Psoas muscle (tissue), 8 donors: ENCODE measurements around the gene ZNG1F. TPM values are rescaled to one million over a fixed set of nuclear protein-coding genes. Genes with fewer than 3 reads are reported as not detected.
A peak's percentile ranks its signal among the peaks of the same experiment; 100 is the strongest.
"Not testable (repeated sequence)": the region's sequence is repeated elsewhere in the genome, so short reads cannot be mapped to it uniquely, and the experiment has no call there.

ENCODE experiments used
- ATAC-seq, 4 donors: fragments of 200-7000 bp; cut with Tn5 transposase; one replicate each; pipeline ENCODE4 v1.9.1; 2020; ENCODE audit warnings: moderate library complexity in 3 of 4, mild to moderate bottlenecking in 2 of 4
- DNase-seq, 2 donors: peaks; one replicate each; pipeline ENCODE4 v3.0.0-alpha.2; 2020
- H3K27ac ChIP-seq: fragments of 200-600 bp; one replicate; pipeline ENCODE4 v1.8.0; 2022
- H3K27me3 ChIP-seq, 3 donors: fragments of 200-600 bp in 1 of 3; one replicate each; pipeline versions ENCODE4 v1.6.1 to v1.8.0; 2013 to 2022; ENCODE audit warnings: low read length in 2 of 3, mild to moderate bottlenecking in 2 of 3, moderate library complexity in 1 of 3; ENCODE audit not compliant: insufficient read depth in 3 of 3
- H3K36me3 ChIP-seq, 2 donors: fragments of 200-600 bp in 1 of 2; one replicate each; pipeline versions ENCODE4 v1.6.1 to v1.8.0; 2013 to 2022; ENCODE audit warnings: low read depth in 1 of 2, mild to moderate bottlenecking in 1 of 2, moderate library complexity in 1 of 2; ENCODE audit not compliant: insufficient read depth in 1 of 2
- H3K4me1 ChIP-seq: fragments of 200-600 bp; one replicate; pipeline ENCODE4 v1.8.0; 2022
- H3K4me3 ChIP-seq: fragments of 200-600 bp; one replicate; pipeline ENCODE4 v1.8.0; 2022; ENCODE audit warnings: mild to moderate bottlenecking
- H3K9me3 ChIP-seq: fragments of 200-600 bp; one replicate; pipeline ENCODE4 v1.8.0; 2022
- WGBS, 3 donors: extraction: QIAGEN DNeasy Blood & Tissue Kit; methylation state at CpG; one replicate each; pipeline versions ENCODE4 v1.1.6 to v1.1.7; 2013; 5-methylcytosine and 5-hydroxymethylcytosine counted together
- intact Hi-C, 2 donors: fragments of 100-400 bp; cut with DNase I; formaldehyde crosslinking; loops; one replicate each; pipeline versions ENCODE4 v1.11.0 to v1.14.2; 2022
- polyA plus RNA-seq, 3 donors: library from polyadenylated mRNA; stranded (reverse); fragments of 200-250 nt; gene quantifications; one replicate each; pipeline ENCODE4 v1.2.3, GENCODE V29; 2013
- total RNA-seq, 4 donors: library from RNA; stranded (reverse); fragmentation: NEBNext Ultra II Directional in 2 of 4; extraction: Animal tissue kit (Norgen Biotek cat#: 25700) in 2 of 4; gene quantifications; one replicate each; pipeline versions ENCODE4 v1.2.1 to v1.2.4, GENCODE V29; 2021 to 2023
- donor health status: healthy with polysubstance abuse.
- donor health status: DM: no; HTN: no; CAD: no; lungs with moderate emphysema.
- donor health status: Bipolar disorder and iron deficiency.
- donor health status: healthy.
- donor health status: DM: yes; HTN: yes; CAD: no.
- donor health status: DM: no; HTN: no; CAD: no.
- donor health status: DM: no; HTN: no; CAD: no.
- donor health status: DM: yes; HTN: yes; CAD: no.

Gene ZNG1F
- total and polyA plus RNA-seq, 7 donors: 0.32 to 3.8 (median 1.9) TPM

DNA sequence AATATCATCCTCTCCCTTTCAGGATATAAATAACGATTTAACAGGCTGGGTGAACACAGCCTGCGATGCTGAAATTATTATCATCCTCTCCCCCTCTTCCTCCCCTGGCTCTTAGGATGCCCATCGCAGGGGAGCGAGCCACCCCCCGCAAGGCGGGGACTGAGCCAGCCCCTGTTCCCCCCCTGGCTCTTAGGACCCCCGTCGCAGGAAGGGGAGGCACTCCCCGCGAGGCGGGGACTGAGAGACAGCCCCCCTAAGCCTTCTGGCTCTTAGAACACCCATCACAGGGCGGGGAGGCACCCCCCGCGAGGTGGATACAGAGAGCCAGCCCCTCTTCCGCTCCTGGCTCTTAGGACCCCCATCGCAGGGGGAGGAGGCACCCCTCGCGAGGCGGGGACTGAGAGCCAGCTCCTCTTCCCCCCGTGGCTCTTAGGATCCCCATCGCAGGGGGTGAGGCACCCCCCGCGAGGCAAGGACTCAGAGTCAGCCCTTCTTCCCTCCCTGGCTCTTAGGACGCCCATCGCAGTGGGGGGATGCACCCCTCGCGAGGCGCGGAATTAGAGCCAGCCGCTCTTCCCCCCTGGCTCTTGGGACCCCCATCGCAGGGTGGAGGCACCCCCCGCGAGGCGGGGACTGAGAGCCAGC lies 82.5 kb downstream of the ZNG1F start:
- H3K36me3 ChIP-seq, H3K4me1 ChIP-seq, intact Hi-C loops, H3K4me3 ChIP-seq, H3K27ac ChIP-seq, DNase-seq, H3K9me3 ChIP-seq: not testable (repeated sequence)
- WGBS, 3 donors: 18 to 19% (median 19%) methylated on average over 15 to 25 of the region's 34 CpGs
- ATAC-seq: peak in 1 of 4 donors; percentile 21
- H3K27me3 ChIP-seq: peaks cover 0 to 11% (median 11%) of the 10 kb centered on the region in 3 donors

DNA sequence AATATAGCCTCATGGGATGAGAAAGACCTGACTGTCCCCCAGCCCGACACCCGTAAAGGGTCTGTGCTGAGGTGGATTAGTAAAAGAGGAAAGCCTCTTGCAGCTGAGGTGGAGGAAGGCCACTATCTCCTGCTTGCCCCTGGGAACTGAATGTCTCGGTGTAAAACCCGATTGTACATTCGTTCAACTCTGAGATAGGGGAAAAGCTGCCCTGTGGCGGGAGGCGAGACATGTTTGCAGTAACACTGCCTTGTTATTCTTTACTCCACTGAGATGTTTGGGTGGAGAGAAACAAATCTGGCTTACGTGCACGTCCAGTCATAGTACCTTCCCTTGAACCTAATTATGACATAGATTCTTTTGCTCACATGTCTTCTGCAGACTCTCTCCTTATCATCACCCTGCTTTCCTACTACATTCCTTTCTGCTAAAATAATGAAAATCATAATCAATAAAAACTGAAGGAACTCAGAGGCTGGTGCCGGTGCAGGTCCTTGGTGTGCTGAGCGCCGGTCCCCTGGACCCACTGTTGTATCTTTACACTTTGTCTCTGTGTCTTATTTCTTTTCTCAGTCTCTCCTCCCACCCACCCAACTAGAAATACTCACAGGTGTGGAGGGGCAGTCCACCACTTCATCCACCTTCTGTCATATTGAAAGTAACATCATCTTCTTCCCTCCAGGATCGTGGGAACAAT lies 83.4 kb downstream of the ZNG1F start:
- H3K4me3 ChIP-seq: not testable (repeated sequence)
- WGBS, 3 donors: 55 to 68% (median 67%) methylated on average over 8 of the region's 13 CpGs

DNA sequence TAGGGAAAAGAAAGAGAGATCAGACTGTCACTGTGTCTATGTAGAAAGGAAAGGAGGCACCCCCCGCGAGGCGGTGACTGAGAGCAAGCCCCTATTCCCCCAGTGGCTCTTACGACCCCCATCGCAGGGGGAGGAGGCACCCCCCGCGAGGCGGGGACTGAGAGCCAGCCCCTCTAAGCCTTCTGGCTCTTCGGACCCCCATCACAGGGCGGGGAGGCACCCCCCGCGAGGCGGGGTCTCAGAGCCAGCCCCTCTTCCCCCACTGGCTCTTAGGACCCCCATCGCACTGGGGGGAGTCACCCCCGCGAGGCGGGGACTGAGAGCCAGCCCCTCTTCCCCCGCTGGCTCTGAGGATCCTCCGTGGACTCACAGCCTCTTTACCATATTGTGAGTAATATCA lies 84.6 kb downstream of the ZNG1F start:
- H3K27me3 ChIP-seq, DNase-seq, H3K36me3 ChIP-seq, ATAC-seq, H3K4me3 ChIP-seq, H3K9me3 ChIP-seq, intact Hi-C loops, H3K27ac ChIP-seq, H3K4me1 ChIP-seq: not testable (repeated sequence)
- WGBS, 3 donors: 15 to 21% (median 18%) methylated on average over 7 to 11 of the region's 19 CpGs

More for the DNA sequence above, 83.4 kb downstream of the ZNG1F start:
- H3K27ac ChIP-seq, DNase-seq, ATAC-seq, intact Hi-C loops, H3K9me3 ChIP-seq, H3K4me1 ChIP-seq, H3K27me3 ChIP-seq, H3K36me3 ChIP-seq: not testable (repeated sequence)

DNA sequence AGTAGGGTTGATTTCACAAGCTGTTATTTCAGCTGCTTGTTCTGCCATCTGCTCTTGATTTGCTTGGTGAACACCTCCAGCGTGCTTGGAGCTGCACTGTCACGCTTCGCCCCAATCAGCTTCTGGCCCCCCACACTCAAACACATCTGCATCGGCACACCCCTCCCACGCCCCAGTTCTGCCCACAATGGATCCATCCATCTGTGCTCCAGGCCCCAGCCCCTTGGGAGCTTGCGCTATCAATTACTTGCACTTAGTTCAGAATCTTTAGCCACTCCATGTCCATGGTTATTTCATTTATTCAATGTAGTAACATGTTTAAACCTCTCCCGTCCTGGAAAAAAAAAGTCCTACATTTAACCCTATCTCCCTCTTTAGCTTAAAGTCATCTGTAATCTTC lies 88.6 kb downstream of the ZNG1F start:
- H3K4me1 ChIP-seq, H3K36me3 ChIP-seq, H3K27ac ChIP-seq, H3K9me3 ChIP-seq, DNase-seq, ATAC-seq, H3K27me3 ChIP-seq, intact Hi-C loops, H3K4me3 ChIP-seq: not testable (repeated sequence)
- WGBS, 3 donors: 33 to 42% (median 36%) methylated on average over 4 of the region's 7 CpGs

- whole genome bisulfite sequencing, 3 donors: 43 to 52% (median 50%) methylated on average over 4 of the region's 4 CpGs
- DNase-seq, H3K27me3 ChIP-seq, H3K9me3 ChIP-seq, H3K36me3 ChIP-seq, intact Hi-C loops, H3K4me3 ChIP-seq, H3K4me1 ChIP-seq, H3K27ac ChIP-seq, ATAC-seq: not testable (repeated sequence)
Observed at GRCh38 chr9:41098759-41099158, 90.4 kb downstream of the ZNG1F start.

DNA sequence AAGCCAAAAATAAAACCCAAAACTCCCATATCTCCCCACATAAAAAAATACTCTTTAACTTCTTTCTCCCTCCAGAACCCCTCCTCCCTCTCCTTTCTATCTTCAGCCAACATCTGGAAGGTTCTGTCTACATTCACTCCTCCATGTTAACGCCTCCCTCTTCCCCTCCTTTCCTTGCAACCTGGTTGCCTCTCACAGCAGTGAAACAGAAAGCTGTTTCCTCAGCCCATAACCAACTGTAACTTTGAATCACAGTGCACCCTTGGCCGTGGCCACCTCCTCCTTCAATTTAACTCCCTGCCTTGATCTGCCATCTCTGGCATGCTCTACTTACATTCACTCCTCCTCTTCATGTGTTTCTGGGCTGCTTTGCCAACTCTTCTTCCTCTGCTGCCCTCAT lies 94.1 kb downstream of the ZNG1F start:
- H3K4me3 ChIP-seq, H3K36me3 ChIP-seq, DNase-seq, ATAC-seq, H3K27me3 ChIP-seq, H3K9me3 ChIP-seq, H3K4me1 ChIP-seq, H3K27ac ChIP-seq, intact Hi-C loops: not testable (repeated sequence)
- 41 to 61% (median 48%) methylated on average over 1 of the region's 2 CpGs for WGBS, 3 donors

GRCh38 chr9:41094010-41094773 lies 94.9 kb downstream of the ZNG1F start:
- H3K9me3 ChIP-seq, DNase-seq, H3K36me3 ChIP-seq, H3K4me1 ChIP-seq, H3K27me3 ChIP-seq, intact Hi-C loops, ATAC-seq, H3K27ac ChIP-seq, H3K4me3 ChIP-seq: not testable (repeated sequence)
- WGBS, 3 donors: 28 to 57% (median 51%) methylated on average over 3 to 5 of the region's 9 CpGs

DNA sequence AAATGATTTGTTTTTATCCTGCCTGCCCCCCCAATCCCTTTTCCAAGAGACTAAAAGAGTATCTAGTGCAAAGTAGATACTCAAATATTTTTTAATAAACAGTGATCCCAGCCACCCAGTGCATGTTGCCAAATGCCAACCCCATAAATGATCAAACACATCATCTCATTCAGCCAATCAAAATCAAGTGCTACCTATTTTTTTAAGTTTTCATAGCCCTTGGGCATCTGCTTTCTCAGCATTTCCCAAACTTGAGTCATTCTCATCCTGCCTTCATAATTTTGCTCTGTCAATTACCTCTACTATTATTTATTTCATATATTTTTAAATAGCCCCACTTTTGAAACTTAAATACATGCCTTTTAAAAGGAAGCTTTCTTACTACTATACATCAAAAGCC lies 98.2 kb downstream of the ZNG1F start:
- H3K27ac ChIP-seq, H3K36me3 ChIP-seq, intact Hi-C loops, DNase-seq, H3K4me1 ChIP-seq, ATAC-seq, H3K9me3 ChIP-seq, H3K27me3 ChIP-seq, H3K4me3 ChIP-seq: not testable (repeated sequence)

GRCh38 chr9:41090386-41090785 lies 98.7 kb downstream of the ZNG1F start:
- DNase-seq, H3K4me3 ChIP-seq, H3K4me1 ChIP-seq, H3K27me3 ChIP-seq, ATAC-seq, intact Hi-C loops, H3K27ac ChIP-seq, H3K9me3 ChIP-seq, H3K36me3 ChIP-seq: not testable (repeated sequence)
- WGBS, 3 donors: 51 to 55% (median 52%) methylated on average over 1 of the region's 1 CpG
